UCSD-AML1 (cell line): ENCODE measurements around the gene KLHL36.
"Not testable (repeated sequence)": the region's sequence is repeated elsewhere in the genome, so short reads cannot be mapped to it uniquely, and the experiment has no call there.

Experiments used
- DNase-seq: peaks from one replicate; lab custom pipeline; 2025; ENCODE audit not compliant: unreplicated experiment; lab: John Stamatoyannopoulos, UW

The KLHL36 gene

DNA sequence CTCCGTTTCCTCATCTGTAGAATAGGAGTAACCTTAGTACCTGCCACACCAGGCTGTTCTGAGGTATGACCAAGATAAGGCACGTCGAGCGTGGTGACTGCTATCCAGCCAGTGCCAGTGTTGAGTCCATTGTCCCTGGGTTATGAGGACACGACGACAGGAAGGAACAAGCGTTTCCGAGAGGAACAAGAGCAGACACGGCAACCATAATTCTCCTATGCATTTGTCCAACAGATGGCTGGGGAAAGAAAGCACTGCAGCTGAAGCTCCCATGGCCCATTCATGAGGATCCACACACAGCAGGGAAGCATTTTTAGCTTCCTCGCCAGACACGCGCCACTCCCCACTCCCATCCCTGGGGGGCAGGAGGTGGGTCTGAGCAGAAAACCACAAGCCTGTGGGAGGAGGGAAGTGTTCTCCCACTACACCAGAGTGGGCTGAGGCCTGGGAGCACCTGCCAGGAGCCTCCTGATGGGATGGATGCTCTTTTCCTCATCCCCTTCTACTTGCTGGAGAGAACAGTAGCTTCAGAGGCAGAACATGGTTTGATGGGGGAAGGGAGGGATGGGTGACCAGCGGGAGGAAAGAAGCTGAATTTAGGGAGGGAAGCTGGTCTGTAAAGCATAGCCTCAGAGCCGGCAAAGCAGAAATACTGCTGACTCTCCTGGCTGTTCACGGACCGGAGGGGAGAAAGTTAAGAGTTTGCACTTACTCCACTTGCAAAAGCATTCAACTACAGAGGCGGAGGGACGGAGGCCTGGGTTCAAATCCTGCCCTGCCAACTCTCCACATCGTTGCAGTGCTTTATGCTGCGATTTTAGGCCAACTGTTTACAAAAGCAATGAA, 33.1 kb upstream of the KLHL36 start:
- no peak for DNase-seq

DNA sequence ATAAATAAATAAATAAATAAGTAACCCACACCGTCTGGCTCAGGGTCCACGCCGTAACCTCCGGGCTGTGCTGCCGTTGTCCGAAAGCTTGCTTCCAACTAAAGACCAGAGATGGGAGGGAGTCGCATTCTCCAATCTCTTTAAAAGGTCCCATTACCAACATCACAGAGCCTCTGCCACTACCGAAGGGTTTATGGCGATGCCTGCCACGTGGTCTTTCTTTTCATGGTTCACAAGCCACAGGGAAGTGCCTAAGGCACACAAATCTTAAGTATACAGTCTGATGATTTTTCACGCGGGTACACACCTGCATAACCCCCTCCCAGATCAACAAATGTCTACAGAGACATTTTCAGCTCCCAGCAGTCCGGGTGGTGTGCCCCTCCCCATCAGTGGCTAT, 31.8 kb upstream of the KLHL36 start:
- no peak for DNase-seq

DNA sequence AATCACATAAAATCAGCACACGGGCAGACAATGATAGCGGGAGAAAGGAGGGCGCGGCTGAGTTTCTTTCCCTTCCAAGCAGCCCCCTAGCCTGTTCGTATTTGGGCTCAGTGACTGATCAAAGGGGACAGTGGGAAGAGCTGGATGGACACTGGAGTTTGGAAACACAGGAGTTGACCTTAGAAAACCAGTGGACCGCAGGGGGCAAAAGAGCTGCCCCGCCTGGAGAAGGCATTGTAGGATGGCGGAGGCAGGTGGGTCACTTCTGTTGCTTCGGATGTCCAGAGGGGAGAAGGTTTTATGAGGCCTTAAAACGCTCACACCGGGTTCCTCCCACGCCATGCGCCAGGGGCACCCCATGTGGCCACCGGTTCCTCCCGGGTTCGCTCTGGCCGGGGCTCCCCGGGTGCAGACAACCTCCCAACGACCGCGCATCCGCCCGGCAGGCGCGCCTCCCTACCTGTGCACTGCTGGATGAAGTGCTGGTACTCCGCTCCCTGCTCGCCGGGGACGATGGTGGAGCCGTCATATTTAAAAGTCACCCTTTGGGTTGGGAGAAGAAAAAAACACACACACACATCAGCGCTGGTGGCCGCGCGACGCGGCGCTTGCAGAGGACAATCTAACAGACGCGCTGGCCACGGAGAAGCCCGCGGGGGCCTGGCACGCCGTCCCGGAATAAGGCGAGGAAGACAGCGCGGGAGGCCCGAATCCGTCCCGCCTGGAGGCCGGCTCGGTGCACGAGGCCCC, 31.1 kb upstream of the KLHL36 start:
- no peak for DNase-seq

DNA sequence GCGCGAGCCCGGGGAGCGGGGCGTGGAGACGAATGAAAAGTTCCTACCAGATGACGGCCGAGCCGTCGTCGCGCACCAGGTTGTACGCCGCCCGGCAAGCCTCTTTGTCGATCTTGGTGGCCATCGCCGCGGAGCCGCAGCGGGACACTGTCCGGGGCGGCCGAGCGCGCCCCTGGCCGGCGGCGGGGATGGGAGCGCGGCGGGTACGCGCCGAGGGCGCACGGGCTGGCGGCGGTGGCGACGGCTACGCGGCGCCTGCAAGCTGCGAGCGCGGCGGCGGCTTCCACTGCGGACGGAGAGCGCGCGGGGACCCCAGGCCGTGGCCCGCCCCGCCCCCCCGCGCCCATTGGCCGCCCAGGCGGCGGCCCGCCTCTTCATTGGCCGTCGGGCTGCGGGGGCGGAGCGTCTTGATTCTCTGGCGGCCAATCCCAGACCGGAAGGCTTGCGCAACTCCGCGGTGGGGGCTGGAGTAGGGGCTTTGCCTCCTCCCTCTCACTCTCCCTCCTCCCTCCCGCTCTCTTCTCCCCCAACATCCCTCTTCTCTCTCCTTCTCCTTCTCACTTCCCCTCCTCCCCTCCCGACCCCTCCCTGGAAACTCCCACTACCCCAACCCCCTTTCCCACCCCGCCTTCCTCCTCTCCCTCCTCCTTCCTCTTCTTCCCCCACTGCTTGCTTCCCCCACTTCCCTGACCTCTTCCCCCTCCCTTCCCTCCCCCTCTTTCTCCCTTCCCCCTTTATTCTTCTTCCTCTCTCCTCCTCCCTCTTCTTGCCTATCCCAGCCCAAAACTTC, 30.3 kb upstream of the KLHL36 start, which contains the start of gene COTL1:
TSS of gene COTL1 (minus strand) at position 288 of the 790 bp plus-strand sequence. CDS start at position 124, 164 bp downstream.
- DNase-seq: peak; percentile 97

DNA sequence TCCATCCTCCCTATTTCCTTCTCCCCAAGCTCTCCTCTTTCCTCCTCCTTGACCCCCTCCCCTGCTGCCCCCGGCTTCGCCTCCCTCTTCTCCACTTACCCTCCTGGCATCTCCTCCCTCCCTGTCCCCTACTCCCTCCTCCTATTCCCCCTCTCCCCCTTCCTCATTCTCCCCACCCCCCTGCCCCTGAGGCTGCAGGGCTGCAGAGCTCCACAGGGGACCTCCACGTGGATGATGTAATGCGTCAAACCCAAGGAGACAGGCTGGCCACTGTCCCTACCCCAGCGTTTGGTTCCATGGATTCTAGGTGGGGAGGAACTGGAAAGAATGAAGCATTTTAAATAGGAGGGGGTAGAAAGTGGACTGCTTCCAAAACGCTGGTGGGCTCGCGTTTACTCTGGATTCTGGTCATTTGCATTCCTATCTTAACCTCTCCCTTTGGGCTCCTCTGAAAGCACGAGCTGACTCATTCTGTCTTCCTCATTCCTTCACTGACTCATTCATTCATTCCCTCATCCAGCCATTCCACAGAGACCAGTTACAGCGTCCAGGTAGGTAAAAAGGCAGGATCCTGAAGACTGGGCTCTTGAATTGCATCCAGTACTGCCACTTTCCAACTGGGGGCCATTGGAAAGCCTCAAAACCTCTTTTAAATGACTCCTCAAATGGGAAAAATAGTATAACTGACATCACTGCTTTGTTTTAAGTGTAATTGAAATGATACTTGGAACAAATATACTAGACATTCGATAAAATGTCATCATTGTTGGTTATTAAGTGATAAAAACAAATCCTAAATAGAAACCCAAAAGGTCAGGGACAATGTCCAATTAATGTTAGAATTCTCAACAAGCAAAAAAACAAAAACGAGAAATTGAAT, 29.5 kb upstream of the KLHL36 start:
- DNase-seq: peak; percentile 72

DNA sequence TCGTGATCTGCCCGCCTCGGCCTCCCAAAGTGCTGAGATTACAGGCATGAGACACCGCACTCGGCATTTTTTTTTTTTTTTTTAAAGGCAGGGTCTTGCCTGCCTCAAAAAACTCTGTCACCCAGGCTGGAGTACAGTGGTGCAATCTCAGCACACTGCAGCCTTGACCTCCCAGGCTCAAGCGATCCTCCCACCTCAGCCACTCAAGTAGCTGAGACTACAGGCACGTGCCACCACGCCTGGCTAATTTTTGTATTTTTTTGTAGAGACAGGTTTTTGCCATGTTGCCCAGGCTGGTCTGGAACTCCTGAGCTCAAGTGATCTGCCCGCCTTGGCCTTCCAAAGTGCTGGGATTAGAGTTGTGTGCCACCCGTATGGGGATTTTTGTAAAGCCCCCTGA, 27.4 kb upstream of the KLHL36 start:
- not testable (repeated sequence) for DNase-seq

DNA sequence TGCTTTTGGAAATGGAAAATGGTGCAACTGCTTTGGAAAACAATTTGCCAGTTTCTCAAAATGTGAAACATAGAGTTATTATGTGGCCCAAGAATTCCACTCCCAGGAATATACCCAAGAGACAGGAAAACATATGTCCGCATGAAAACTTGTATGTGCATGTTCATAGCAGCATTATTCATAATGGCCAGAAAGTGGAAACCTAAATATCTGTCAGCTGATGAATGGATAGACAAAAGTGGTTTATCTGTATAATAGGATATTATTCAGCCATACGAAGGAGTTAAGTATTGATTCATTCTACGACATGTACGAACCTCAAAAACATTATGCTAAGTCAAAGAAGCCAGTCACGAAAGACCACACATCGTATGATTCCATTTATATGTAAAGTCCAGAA, 22.8 kb upstream of the KLHL36 start:
- no peak for DNase-seq

DNA sequence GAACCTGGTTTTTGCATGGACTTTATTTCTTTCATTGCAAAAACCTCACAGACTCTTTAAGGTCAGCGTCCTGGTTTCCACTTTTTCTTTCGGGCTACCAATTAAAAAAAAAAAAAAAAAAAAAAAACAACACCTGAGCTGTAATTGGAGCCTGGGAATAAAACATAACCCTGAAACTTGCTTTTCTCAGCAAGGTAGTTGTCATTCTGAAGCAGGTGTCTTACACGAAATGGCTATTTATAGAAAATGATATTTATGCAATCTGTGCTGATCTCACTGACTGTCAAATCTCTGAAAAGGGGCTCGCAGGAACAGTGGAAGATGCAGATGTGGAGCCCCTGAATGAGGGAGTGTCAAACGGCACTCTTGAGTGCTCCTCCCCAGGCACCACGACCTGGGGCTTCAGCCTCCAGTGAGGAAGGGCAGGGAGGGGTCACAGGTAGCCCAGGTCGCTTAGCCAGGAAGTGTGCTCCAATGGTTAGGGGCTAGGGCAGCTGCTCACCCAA, 20.0 kb upstream of the KLHL36 start:
- DNase-seq: no peak

DNA sequence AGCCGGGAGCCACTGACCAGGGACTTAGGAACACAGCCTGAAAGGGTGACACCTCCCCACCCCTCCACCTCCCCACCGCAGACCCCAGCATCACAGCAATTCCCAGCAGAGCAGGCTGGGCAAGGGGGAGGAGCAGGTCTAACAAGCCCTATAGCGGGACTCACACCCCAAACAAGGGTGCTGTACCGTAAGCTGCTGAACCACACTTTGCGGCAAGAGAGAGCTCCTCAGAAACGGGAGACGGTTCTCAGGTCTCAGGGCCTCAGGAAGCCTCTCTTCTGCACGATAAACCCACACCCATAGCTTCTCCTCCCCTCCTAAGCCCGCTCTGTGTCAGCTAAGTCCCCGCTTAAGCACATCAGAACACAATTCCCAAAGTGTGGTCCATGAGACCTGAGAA, 18.7 kb upstream of the KLHL36 start:
- DNase-seq: no peak

DNA sequence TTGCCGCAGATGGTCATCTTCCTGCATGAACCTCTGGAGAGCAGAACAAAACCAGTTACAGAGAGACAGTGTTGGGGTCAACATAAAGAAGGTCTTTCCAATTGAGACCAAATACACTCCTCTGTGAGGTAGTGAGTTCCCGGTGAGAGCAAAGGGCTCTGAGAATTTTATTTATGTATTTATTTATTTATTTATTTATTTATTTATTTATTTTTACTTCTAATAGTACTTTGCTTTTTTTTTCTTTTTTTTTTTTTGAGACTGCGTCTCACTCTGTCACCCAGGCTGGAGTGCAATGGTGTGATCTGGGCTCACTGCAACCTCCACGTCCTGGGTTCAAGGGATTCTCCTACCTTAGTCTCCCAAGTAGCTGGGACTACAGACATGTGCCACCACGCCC, 18.3 kb upstream of the KLHL36 start:
- no peak for DNase-seq

DNA sequence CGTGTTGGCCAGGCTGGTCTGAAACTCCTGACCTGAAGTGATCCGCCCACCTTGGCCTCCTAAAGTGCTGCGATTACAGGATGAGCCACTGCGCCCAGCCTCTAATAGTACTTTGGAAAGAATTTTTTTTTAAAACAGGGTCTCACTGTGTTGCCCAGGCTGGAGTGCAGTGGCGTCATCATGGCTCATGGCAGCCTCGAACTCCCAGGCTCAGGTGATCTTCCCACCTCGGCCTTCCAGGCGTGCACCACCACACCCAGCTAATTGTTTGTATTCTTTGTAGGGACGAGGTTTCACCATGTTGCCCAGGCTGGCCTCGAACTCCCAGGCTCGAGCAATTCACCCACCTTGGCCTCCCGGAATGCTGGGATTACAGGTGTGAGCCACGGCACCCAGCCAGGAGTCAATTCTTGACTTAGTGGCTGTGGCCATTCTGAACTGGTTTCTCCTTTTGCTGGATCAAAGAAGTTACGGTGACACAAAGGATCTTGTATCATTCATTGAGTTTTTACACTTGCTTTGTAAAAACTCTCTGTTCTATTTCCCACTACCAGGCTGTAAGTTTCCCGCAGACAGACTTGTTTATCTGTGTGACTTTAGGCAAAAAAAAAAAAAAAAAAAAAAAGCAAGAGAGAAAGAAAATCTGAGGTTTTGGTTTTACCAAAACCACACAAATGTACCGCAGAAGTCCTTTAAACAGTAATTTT, 17.7 kb upstream of the KLHL36 start:
- DNase-seq: no peak

DNA sequence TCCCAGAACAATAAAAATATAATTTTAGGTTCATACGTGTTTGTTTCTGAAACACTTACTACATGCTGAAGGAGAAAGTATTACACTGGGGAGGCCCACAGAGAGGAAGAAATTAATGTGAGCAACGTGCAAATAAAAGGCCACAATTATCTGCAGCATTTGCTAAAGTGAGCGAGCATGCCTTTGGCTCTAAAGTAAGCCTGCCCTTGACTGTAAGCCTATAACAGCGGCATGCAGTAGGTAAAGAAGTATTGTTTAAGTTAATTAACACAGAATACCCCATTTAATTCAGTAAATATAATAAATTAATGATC, 17.2 kb upstream of the KLHL36 start:
- no peak for DNase-seq

DNA sequence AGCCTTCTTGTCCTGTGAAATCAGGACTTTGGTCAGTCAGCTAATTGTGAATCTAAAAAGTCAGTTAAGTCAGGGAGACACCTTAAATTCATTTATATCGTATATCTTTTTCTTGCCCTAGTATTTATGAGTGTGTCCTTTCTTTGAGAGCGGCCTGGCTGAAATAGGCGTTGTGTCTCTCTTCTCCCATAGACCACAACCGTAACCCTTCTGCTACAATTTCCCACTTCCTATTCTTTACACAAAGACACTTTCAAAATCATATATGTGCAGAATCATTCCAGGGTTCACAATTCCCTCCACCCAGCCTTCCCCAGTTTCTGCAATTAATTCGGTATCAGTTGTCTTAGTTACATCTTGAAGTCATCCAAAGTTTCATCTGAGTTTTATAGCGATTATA, 16.4 kb upstream of the KLHL36 start:
- DNase-seq: no peak

DNA sequence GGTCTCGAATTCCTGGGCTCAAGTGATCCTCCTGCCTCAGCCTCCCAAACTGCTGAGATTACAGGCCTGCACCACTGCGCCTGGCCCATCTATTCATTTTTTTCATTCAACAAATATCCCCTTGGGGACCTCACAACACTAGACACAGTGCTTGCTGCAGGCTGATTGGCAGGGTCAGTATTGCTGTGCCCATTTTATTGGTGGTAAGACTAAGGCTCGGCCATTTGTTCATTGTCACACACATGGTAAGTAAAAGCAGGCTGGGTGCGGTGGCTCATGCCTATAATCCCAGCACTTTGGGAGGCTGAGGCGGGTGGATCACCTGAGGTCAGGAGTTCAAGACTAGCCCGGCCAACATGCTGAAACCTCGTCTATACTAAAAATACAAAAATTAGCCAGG, 15.4 kb upstream of the KLHL36 start:
- not testable (repeated sequence) for DNase-seq

DNA sequence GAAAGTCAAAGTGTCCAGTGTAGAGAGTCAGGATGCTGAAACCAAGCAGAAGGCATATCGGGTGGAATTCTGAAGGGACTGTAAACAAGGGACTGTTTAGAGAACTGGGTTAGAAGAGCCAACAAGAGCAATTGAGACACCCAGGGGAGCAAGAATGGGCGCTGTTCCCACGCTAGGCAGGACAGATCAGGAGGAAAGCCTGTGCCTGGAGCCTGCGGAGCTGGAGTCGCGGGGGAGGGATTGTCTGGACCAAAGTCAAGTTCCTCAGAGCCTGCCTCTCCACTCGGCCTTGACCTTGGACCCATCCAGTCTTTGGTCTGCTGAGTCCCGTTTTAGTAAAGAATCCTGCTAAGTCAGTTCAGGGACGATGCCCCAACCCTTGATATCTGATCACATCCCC, 14.7 kb upstream of the KLHL36 start:
- DNase-seq: no peak

DNA sequence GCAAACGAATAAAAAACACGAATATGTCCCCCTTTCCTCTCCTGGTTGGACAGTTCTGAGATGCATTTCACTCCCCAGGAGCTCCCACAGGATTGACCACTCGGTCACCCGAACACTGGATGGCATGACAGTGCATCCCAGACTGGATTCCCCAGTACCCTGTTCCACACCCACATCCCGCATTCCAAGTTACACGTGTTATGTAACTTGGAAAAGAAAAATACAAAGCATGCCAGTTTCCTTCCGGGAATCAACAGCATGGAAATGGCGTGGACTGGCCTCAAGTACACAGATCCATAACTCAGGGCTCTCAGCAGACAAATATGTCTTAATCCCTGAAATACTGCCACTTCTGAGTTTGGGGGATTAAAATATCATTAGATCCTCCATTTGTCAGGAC, 12.6 kb upstream of the KLHL36 start:
- no peak for DNase-seq

DNA sequence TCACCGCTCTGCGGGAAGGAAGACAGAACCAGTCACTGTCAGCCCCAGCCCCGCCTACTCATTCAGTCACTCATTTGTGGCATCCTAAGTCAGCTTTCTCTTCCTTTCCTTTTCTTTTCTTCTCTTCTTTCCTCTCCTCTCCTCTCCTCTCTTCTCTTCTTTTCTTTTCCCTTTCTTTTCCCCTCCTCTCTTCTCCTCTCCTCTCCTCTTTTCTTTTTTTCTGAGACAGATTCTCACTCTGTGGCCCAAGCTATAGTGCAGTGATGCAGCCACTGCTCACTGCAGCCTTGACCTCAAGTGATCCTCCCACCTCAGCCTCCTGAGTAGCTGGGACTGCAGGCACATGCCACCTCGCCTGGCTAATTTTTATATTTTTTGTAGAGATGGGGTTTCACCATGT, 10.6 kb upstream of the KLHL36 start:
- DNase-seq: no peak

DNA sequence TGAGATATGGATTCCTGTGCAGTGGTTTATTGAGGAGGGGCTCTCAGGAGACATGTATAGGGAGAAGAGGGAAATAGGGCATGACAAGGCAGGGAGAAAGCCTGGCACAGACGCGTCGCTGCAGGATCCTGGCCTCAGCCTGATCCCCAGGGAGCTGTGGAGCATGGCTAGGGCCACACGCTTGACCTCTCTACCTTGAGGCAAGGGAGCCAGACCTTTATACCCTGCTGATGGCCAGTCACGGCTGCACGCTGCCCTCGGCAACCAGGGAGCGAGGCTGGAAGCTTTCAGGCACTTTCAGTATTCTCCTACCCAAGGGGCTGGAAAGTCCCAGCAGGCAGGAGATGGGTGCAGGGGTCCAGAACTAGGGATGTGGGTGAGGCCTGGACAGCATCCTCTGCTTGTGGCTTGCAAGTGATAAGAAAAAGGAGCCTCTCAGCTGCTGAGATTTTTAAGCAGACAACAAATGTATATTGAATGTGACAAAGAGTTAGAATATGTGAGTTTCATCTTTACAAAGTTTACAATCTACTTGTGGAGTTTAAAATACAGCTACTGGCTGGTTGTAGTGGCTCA, 10.0 kb upstream of the KLHL36 start:
- no peak for DNase-seq

DNA sequence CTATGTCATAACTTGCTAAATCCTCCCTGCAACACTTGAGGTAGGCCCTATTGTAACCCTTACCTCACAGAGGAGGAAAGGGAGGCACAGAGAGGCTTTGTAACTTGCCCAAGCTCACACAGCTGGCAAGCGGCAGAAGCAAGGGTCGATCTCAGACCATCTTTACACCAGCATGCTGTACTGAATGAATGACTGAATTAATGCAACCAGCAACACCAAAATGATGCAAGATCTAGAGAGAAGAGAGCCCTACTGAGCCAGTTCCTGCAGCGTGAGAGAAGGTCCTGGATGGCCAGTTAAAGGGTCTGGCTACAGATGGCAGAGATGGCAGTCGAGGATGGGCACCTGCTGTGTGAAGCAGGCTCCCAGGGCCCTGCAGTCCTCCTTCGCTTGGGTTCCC, 8.2 kb upstream of the KLHL36 start:
- no peak for DNase-seq
